ENCODE measurements around the gene MED1.
"Not testable (repeated sequence)": the region's sequence is repeated elsewhere in the genome, so short reads cannot be mapped to it uniquely, and the experiment has no call there.

- not testable (repeated sequence) for TF ChIP-seq CTCF, POLR2A, EP300, POLR2AphosphoS5 (IDR thresholded peaks at IDR 0.05)
Measured at GRCh38 chr17:39468610-39469009, 17.5 kb upstream of the MED1 start.

All from stomach (tissue), 4 donors.